Nephron (organoid): ENCODE measurements around the gene ADSS1.

ENCODE experiments used
- H3K27ac Mint-ChIP-seq, 3 experiments: 2 replicates each; pipeline ENCODE4 v1.8.0; 2020; ENCODE audit warnings: mixed read lengths in 3 of 3, mild to moderate bottlenecking in 2 of 3, moderate library complexity in 1 of 3
- H3K27me3 Mint-ChIP-seq: 2 replicates; pipeline ENCODE4 v1.8.0; 2021; ENCODE audit warnings: low read depth, mild to moderate bottlenecking, moderate library complexity, mixed read lengths
- H3K36me3 Mint-ChIP-seq: 2 replicates; pipeline ENCODE4 v1.8.0; 2020; ENCODE audit warnings: low read depth, mixed read lengths
- H3K4me1 Mint-ChIP-seq: 2 replicates; pipeline ENCODE4 v1.8.0; 2020; ENCODE audit warnings: mixed read lengths
- H3K4me3 Mint-ChIP-seq, 3 experiments: 2 replicates each; pipeline ENCODE4 v1.8.0; 2020; ENCODE audit warnings: mild to moderate bottlenecking in 3 of 3, mixed read lengths in 3 of 3, moderate library complexity in 2 of 3
- H3K9me3 Mint-ChIP-seq: 2 replicates; pipeline ENCODE4 v1.8.0; 2020; ENCODE audit warnings: mixed read lengths
- TF ChIP-seq, protein P1 (sequence below), 3 experiments: fragments of 200-600 bp; sonication (generic); IDR thresholded peaks; one replicate each; pipeline ENCODE4 v1.5.0; 2021; ENCODE audit warnings: antibody characterized with exemption in 3 of 3; ENCODE audit not compliant: unreplicated experiment in 3 of 3

The ADSS1 gene

GRCh38 chr14:104788161-104788818 is 64.3 kb downstream of the ADSS1 start:
- Mint-ChIP-seq H3K9me3 (no peaks in the 10 kb centered on the region), H3K4me1 (peaks cover 12% of the 10 kb centered on the region), H3K36me3 (peaks cover 4% of the 10 kb centered on the region), H3K27me3 (no peaks in the 10 kb centered on the region), H3K4me3 (no peak overlapping the region), H3K27ac (no peak overlapping the region)
- TF ChIP-seq, protein P1, sequence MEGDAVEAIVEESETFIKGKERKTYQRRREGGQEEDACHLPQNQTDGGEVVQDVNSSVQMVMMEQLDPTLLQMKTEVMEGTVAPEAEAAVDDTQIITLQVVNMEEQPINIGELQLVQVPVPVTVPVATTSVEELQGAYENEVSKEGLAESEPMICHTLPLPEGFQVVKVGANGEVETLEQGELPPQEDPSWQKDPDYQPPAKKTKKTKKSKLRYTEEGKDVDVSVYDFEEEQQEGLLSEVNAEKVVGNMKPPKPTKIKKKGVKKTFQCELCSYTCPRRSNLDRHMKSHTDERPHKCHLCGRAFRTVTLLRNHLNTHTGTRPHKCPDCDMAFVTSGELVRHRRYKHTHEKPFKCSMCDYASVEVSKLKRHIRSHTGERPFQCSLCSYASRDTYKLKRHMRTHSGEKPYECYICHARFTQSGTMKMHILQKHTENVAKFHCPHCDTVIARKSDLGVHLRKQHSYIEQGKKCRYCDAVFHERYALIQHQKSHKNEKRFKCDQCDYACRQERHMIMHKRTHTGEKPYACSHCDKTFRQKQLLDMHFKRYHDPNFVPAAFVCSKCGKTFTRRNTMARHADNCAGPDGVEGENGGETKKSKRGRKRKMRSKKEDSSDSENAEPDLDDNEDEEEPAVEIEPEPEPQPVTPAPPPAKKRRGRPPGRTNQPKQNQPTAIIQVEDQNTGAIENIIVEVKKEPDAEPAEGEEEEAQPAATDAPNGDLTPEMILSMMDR (IDR thresholded peaks at IDR 0.05; ENCODE audit: unreplicated experiment in 3 of 3): no peak

DNA sequence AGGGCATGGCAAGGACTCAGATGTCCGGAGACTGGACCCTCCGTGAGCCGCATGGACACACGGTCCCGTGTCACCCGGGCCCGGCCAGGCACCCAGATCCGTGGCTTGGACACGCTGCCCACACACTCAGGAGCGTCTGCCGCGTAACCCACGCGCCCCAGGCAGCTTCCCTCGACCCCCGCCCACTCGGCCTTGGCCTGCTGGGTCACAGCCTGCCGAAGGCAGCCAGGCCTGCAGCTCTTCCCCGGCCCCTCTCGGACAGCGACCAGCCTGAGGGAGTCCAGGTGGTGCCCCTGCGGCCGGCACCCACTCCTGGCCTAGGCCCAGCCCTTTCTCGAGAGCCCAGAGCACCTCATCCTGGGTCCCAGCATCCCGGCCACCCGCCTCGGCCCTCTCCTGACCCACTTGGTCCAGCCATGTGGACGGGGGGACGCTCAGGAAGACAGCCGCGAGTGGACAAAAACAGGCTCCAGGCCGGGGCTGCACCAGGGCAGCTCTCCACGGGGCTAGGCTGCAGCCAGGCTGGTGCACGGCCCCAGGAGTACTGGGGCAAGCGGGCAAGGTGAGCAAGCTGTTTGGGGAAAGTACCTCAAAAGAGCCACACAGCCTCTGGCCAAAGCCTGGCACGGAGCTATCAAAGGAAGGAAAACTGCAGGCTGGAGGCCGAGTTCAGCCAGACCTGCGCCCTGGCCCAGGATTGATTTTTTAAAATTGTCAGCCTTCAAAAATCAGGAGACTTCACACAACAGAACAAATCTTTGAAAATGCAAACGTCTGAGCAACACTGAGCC is 65.0 kb downstream of the ADSS1 start:
- no peak overlapping the region for H3K4me3 Mint-ChIP-seq
- TF ChIP-seq, protein P1 (IDR thresholded peaks at IDR 0.05; ENCODE audit: unreplicated experiment in 3 of 3): no peak
- H3K9me3 Mint-ChIP-seq: no peaks in the 10 kb centered on the region
- H3K27me3 Mint-ChIP-seq: no peaks in the 10 kb centered on the region
- H3K36me3 Mint-ChIP-seq: peaks cover 4% of the 10 kb centered on the region
- peaks cover 20% of the 10 kb centered on the region for H3K4me1 Mint-ChIP-seq
- no peak overlapping the region for H3K27ac Mint-ChIP-seq

- Mint-ChIP-seq H3K9me3 (no peaks in the 10 kb centered on the region), H3K36me3 (peaks cover 4% of the 10 kb centered on the region), H3K4me1 (peaks cover 26% of the 10 kb centered on the region), H3K4me3 (no peak overlapping the region), H3K27ac (no peak overlapping the region), H3K27me3 (no peaks in the 10 kb centered on the region)
- TF ChIP-seq, protein P1 (IDR thresholded peaks at IDR 0.05; ENCODE audit: unreplicated experiment in 3 of 3): no peak
These were observed 66.0 kb downstream of the ADSS1 start for GRCh38 chr14:104789752-104790743.

GRCh38 chr14:104791425-104791824 is 67.4 kb downstream of the ADSS1 start:
- Mint-ChIP-seq H3K27ac (peak overlapping the region in 1 of 3 experiments; percentile 68), H3K36me3 (peaks cover 4% of the 10 kb centered on the region), H3K9me3 (no peaks in the 10 kb centered on the region), H3K27me3 (no peaks in the 10 kb centered on the region), H3K4me3 (peak overlapping the region; percentile 34 to 68 (median 64)), H3K4me1 (peaks cover 26% of the 10 kb centered on the region)
- TF ChIP-seq, protein P1 (IDR thresholded peaks at IDR 0.05; ENCODE audit: unreplicated experiment in 3 of 3): no peak

DNA sequence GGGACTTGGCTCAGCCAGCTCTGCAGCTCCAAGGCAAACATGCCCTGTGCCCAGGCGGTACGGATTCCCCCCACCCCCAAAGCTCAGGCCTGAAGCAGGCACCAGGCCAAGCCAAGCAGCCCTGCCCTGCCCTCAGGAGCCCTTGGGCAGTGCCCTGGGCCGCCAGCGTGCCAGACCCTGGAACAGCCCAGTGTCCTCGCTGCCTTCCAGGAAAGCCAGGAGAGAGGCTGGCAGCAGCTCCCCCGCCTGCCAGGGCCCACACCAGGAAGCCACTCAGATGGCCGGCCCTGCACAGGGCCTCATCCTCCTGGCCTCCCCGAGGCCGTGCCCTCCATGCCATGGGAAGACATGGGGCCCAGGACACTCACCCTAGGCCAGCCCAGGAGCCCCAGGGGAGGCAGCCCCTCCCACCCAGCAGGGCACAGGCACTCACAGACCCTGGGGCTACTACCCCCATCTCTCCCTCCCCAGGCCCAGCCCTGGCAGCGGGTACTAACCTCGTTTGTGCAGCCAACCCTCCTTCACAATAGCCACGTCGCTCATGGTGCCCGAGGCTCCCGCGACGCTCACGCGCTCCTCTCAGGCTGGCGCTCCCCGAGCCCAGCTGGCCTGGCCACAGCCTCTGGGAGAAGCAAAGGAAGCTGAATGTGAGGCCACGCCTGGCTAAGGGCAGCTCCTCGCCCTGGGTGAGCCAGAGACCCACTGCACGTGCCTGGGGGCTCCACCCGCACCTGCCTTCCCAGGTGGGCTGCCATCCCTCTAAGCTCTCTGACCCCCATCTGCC is 68.3 kb downstream of the ADSS1 start:
- H3K27me3 Mint-ChIP-seq: no peaks in the 10 kb centered on the region
- peak overlapping the region; percentile 94 to 97 (median 96) for H3K4me3 Mint-ChIP-seq
- TF ChIP-seq, protein P1 (IDR thresholded peaks at IDR 0.05; ENCODE audit: unreplicated experiment in 3 of 3): no peak
- peaks cover 26% of the 10 kb centered on the region for H3K4me1 Mint-ChIP-seq
- H3K36me3 Mint-ChIP-seq: peaks cover 4% of the 10 kb centered on the region
- no peaks in the 10 kb centered on the region for H3K9me3 Mint-ChIP-seq
- no peak overlapping the region for H3K27ac Mint-ChIP-seq
